Activated T-cell treated with anti-CD3 and anti-CD28 coated beads, Interleukin-2, amount 50 U/mL, for 24 hours (primary cell): Measurements from ENCODE around the gene ZNF467.

Experiments
- DNase-seq: peaks from one replicate; pipeline ENCODE4 v3.0.0-alpha.2; 2020
- H3K27ac Mint-ChIP-seq: 2 replicates; pipeline ENCODE4 v1.8.0; 2020; ENCODE audit warnings: mild to moderate bottlenecking, mixed read lengths
- H3K27me3 Mint-ChIP-seq: 2 replicates; pipeline ENCODE4 v1.8.0; 2020; ENCODE audit warnings: mixed read lengths
- H3K36me3 Mint-ChIP-seq: 2 replicates; pipeline ENCODE4 v1.8.0; 2020; ENCODE audit warnings: low read depth, mixed read lengths
- H3K4me1 Mint-ChIP-seq: 2 replicates; pipeline ENCODE4 v1.8.0; 2020; ENCODE audit warnings: low read depth, mixed read lengths
- H3K4me3 Mint-ChIP-seq: 2 replicates; pipeline ENCODE4 v1.8.0; 2020; ENCODE audit warnings: mild to moderate bottlenecking, moderate library complexity, mixed read lengths
- H3K9me3 Mint-ChIP-seq: 2 replicates; pipeline ENCODE4 v1.8.0; 2020; ENCODE audit warnings: mixed read lengths

The ZNF467 gene

GRCh38 chr7:149718730-149719049 is 54.7 kb downstream of the ZNF467 start:
- Mint-ChIP-seq H3K4me3 (no peak overlapping the region), H3K27me3 (no peaks in the 10 kb centered on the region), H3K36me3 (peaks cover 53% of the 10 kb centered on the region), H3K9me3 (no peaks in the 10 kb centered on the region), H3K27ac (peak overlapping the region; percentile 26), H3K4me1 (peaks cover 36% of the 10 kb centered on the region)
- no peak for DNase-seq

- no peak overlapping the region for H3K4me3 Mint-ChIP-seq
- H3K9me3 Mint-ChIP-seq: no peaks in the 10 kb centered on the region
- no peak overlapping the region for H3K27ac Mint-ChIP-seq
- no peaks in the 10 kb centered on the region for H3K27me3 Mint-ChIP-seq
- DNase-seq: no peak
- H3K36me3 Mint-ChIP-seq: peaks cover 41% of the 10 kb centered on the region
- peaks cover 37% of the 10 kb centered on the region for H3K4me1 Mint-ChIP-seq
These were observed 55.9 kb downstream of the ZNF467 start for GRCh38 chr7:149717481-149717880.

- Mint-ChIP-seq H3K4me1 (peaks cover 37% of the 10 kb centered on the region), H3K27me3 (no peaks in the 10 kb centered on the region), H3K36me3 (peaks cover 35% of the 10 kb centered on the region), H3K4me3 (peak overlapping the region; percentile 89), H3K27ac (no peak overlapping the region), H3K9me3 (peaks cover 2% of the 10 kb centered on the region)
- DNase-seq: no peak
These were observed 56.5 kb downstream of the ZNF467 start for GRCh38 chr7:149716932-149717307.

- DNase-seq: no peak
- H3K9me3 Mint-ChIP-seq: peaks cover 9% of the 10 kb centered on the region
These were observed 57.1 kb downstream of the ZNF467 start for GRCh38 chr7:149716007-149716931.

GRCh38 chr7:149715476-149715875 is 57.9 kb downstream of the ZNF467 start:
- Mint-ChIP-seq H3K4me3 (peak overlapping the region; percentile 89), H3K27ac (peak overlapping the region; percentile 88), H3K9me3 (peaks cover 15% of the 10 kb centered on the region), H3K27me3 (no peaks in the 10 kb centered on the region), H3K4me1 (peaks cover 37% of the 10 kb centered on the region), H3K36me3 (peaks cover 21% of the 10 kb centered on the region)
- no peak for DNase-seq

More at GRCh38 chr7:149716007-149716931, 57.1 kb downstream of the ZNF467 start:
- Mint-ChIP-seq H3K27ac (peak overlapping the region; percentile 88), H3K36me3 (peaks cover 29% of the 10 kb centered on the region), H3K27me3 (no peaks in the 10 kb centered on the region), H3K4me1 (peaks cover 37% of the 10 kb centered on the region), H3K4me3 (peak overlapping the region; percentile 89)

- Mint-ChIP-seq H3K4me1 (peaks cover 36% of the 10 kb centered on the region), H3K27ac (peak overlapping the region; percentile 88), H3K4me3 (peak overlapping the region; percentile 89), H3K36me3 (peaks cover 16% of the 10 kb centered on the region), H3K27me3 (no peaks in the 10 kb centered on the region), H3K9me3 (peaks cover 15% of the 10 kb centered on the region)
- no peak for DNase-seq
These were observed 58.4 kb downstream of the ZNF467 start for GRCh38 chr7:149714910-149715471.
